ENCODE results near the gene ZNHIT3. TPM values are rescaled to one million over a fixed set of nuclear protein-coding genes. Genes with fewer than 3 reads are reported as not detected.

ZNHIT3 gene
- 55.1 TPM for total RNA-seq

DNA sequence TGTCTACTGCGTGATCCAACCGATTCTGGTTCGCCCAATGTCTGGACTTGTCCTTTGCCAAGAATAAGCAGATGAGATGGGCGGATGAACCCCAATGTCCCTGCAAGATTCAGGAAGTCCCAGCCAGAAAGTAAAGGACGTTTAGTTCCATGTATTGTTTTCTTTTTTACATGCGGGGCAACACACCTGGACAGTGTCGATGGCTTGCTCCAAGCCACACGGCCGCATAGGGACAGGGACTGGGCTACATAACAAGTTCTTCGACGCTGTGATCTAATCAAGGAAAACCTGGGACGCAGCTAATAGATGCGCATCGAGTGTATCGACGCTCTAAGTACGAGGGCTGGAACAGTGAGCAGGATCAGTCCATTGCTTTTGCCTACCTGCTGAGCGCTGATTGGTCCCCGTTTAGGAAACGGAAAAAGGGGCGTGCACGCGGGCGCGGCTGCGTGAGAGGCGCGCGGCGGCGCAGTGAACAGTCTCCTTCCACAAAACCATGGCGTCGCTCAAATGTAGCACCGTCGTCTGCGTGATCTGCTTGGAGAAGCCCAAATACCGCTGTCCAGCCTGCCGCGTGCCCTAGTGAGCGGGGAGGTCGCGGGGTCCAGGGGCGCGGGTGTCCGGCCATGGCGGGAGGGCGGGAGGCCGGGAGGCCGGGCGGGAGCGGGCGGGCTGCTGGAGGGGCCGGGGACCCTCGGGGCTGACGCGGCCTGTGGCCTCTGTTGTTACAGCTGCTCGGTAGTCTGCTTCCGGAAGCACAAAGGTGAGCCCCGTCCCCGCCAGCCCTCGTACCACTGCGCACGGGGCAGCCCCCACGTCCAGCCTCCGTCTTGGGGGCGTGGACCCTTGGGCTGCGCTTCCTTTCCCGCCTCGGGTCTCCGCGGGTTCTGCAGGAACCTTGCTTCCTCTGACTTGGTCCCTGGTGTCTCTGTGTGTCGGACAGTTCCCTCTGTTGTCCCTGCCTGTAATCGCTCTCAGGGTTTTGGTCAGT is at the start of gene ZNHIT3:
Gene ZNHIT3, plus strand, starts transcription at position 478 of the 991 bp plus-strand sequence. Its CDS starts 19 bp downstream, at position 497.

DNA sequence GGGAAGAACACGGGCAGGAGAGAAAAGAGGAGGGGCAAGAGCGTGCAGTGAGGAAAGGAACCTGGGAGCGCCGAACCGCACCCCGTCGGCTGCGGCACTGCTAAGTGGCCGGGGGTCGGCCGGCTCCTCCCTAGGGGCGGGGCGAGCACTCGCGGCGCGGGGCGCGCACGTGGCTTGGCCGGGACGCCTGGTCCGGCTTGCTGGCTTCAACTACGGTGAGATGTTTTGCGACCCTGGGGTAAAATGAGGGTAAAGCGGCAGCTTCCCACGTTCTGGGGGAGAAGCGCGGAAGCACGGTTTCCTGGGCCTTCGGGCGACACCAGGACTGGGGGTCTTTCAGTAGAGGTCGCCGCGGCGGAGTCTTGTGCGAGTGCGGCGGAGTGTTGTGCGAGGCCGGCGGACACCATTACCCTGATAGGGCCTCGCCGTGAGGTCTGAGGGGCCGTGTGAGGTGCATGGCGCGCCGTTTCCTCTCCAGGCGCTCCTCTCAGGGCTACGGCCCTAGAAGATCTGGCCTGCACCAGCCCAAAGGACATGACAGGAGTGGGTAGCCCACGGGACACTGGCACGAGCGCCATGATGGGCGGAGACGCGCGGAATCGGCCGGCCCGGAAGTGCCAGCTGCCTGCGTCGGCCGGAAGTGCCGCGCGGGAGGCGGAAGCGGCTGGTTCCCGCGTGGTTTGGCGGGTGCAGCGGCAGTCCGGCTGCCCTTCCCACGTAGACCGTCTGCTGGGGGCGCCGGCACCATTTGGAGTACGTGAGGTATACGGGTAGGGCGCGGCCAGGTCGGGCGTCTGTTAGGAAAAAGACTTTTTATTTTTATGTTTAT is 48.6 kb downstream of the ZNHIT3 start, which contains the start of the genes MYO19 and PIGW:
Gene MYO19, minus strand, starts transcription at position 29 of the 829 bp plus-strand sequence. CDS start 2,330 bp downstream, outside the sequence.
Gene PIGW, plus strand, starts transcription at position 148 of the 829 bp plus-strand sequence. CDS start 2,115 bp downstream, outside the sequence.

DNA sequence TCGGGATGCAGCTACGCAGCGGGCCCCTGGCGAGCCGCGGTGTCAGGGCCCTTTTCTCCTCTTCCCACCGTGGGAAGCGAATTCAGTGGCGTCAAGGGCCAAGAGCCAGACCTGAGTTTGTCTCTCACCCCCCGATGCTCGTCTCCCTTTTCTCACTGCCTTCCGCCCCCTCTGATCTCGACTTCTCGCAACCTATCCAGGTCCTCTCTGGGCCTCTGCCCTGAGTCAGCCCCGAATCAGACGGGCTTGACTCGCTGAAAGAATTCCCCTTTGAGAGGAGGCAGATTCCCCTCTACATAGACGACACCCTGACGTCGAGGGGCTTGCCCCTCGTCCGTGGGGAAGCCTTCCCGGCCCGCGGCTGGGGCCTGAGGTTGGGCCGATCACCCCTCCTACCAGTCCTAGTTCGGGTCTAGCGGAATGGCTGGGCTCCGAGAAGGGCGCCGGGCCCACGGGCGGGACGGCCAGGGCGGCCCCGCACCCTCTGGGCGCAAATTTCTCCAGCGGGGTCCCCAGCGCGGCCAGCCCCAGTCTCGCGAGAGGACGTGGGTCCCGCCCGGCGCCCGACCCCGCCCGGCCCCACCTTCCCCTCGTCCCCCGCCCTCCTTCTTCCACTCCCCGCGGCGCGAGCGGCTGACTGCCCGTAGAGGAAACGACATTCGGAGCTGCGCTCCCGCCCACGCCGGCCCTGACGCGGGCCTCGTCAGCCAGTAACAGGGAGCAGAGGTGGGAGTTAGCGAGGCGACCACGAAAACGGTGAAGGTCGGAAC is 58.0 kb downstream of the ZNHIT3 start, which contains the start of gene GGNBP2:
Gene GGNBP2, plus strand, starts transcription at position 613 of the 770 bp plus-strand sequence. CDS start 806 bp downstream, outside the sequence.

Small RNA genes lying within 50 kb of the gene (small RNA-seq; reads per million reads assigned to genes)
- not detected for gene RNA5SP439

Other genes with a start within 250 kb of the ZNHIT3 start
- not detected for gene TBC1D3I, start 222.1 kb upstream of the ZNHIT3 start, total RNA-seq
- gene TBC1D3G, start 162.8 kb upstream of the ZNHIT3 start, total RNA-seq = not detected
- not detected for gene TBC1D3H, start 98.2 kb upstream of the ZNHIT3 start, total RNA-seq
- gene MYO19, start 48.2 kb downstream of the ZNHIT3 start, total RNA-seq = 54.0 TPM
- 9.9 TPM for gene PIGW, start 48.3 kb downstream of the ZNHIT3 start, total RNA-seq
- 70.8 TPM for gene GGNBP2, start 58.2 kb downstream of the ZNHIT3 start, total RNA-seq
- gene DHRS11, start 105.2 kb downstream of the ZNHIT3 start, total RNA-seq = 12.7 TPM
- 2.8 TPM for gene MRM1, start 114.9 kb downstream of the ZNHIT3 start, total RNA-seq

Data from diencephalon (tissue), 1 donor.